ENCODE measurements around the gene MAN2A1.

GRCh38 chr5:109743041-109743531 is 53.4 kb downstream of the MAN2A1 start:
- TF ChIP-seq EP300 (IDR thresholded peaks at IDR 0.05; ENCODE audit: borderline replicate concordance) (no peak), RAD21 (IDR thresholded peaks at IDR 0.05; ENCODE audit: low read depth) (no peak), TAF1 (IDR thresholded peaks at IDR 0.05; ENCODE audit: low read depth) (no peak), FOXM1 (IDR thresholded peaks at IDR 0.05; ENCODE audit: borderline replicate concordance, low read depth) (no peak), USF1 (IDR thresholded peaks at IDR 0.05) (no peak), YY1 (IDR thresholded peaks at IDR 0.05; ENCODE audit: low read depth) (no peak), MAX (IDR thresholded peaks at IDR 0.05) (no peak), NFIC (IDR thresholded peaks at IDR 0.05) (no peak)
- TF ChIP-seq, protein P1, sequence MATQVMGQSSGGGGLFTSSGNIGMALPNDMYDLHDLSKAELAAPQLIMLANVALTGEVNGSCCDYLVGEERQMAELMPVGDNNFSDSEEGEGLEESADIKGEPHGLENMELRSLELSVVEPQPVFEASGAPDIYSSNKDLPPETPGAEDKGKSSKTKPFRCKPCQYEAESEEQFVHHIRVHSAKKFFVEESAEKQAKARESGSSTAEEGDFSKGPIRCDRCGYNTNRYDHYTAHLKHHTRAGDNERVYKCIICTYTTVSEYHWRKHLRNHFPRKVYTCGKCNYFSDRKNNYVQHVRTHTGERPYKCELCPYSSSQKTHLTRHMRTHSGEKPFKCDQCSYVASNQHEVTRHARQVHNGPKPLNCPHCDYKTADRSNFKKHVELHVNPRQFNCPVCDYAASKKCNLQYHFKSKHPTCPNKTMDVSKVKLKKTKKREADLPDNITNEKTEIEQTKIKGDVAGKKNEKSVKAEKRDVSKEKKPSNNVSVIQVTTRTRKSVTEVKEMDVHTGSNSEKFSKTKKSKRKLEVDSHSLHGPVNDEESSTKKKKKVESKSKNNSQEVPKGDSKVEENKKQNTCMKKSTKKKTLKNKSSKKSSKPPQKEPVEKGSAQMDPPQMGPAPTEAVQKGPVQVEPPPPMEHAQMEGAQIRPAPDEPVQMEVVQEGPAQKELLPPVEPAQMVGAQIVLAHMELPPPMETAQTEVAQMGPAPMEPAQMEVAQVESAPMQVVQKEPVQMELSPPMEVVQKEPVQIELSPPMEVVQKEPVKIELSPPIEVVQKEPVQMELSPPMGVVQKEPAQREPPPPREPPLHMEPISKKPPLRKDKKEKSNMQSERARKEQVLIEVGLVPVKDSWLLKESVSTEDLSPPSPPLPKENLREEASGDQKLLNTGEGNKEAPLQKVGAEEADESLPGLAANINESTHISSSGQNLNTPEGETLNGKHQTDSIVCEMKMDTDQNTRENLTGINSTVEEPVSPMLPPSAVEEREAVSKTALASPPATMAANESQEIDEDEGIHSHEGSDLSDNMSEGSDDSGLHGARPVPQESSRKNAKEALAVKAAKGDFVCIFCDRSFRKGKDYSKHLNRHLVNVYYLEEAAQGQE (IDR thresholded peaks at IDR 0.05; ENCODE audit: low read depth), result no peak
